GM12878 (cell line): Measurements from ENCODE around the gene HNRNPU. TPM values are rescaled to one million over a fixed set of nuclear protein-coding genes. Genes with fewer than 3 reads are reported as not detected.

Experiments used
- ATAC-seq: fragments of 200-7000 bp; cut with Tn5 transposase; 3 replicates; pipeline ENCODE4 v1.9.1; 2020; ENCODE audit warnings: mild to moderate bottlenecking, moderate library complexity
- BruUV-seq: library from RNA; stranded (reverse); fragments of 400-500 nt; replicated peaks from 2 replicates; lab custom pipeline; 2021; lab: Mats Ljungman, UMichigan
- CTCF ChIA-PET: fragments of 300-600 bp; sonication (Branson Sonifier 250); formaldehyde crosslinking; extraction: SDS; loops from one replicate; lab custom pipeline; 2021; ENCODE audit warnings: inconsistent platforms; lab: Yijun Ruan, JAX
- POLR2A ChIA-PET: fragments of 350-600 bp; formaldehyde crosslinking; extraction: SDS; loops from one replicate; lab custom pipeline; 2021; ENCODE audit warnings: inconsistent platforms; lab: Charles Lee
- RAD21 ChIA-PET: fragments of 300-600 bp; sonication (Branson Sonifier 250); formaldehyde crosslinking; loops from one replicate; lab custom pipeline; 2023; ENCODE audit warnings: antibody characterized with exemption; ENCODE audit not compliant: unreplicated experiment; lab: Charles Lee
- SMC1A ChIA-PET: fragments of 300-600 bp; sonication (Branson Sonifier 250); formaldehyde crosslinking; loops from one replicate; lab custom pipeline; 2023; ENCODE audit not compliant: unreplicated experiment, uncharacterized antibody; lab: Charles Lee
- DNase-seq: peaks from one replicate; pipeline ENCODE4 v3.0.0-alpha.2; 2011; ENCODE audit warnings: low read depth, low spot score
- FAIRE-seq: peaks from 3 replicates; lab custom pipeline; 2011; peaks lifted over from hg19 to GRCh38; lab: Jason Lieb, UNC
- H2AFZ ChIP-seq: 2 replicates; pipeline ENCODE4 v1.6.0; 2011; ENCODE audit warnings: low read depth, low read length, control low read depth; ENCODE audit not compliant: control insufficient read depth
- H3K27ac ChIP-seq: 2 replicates; pipeline ENCODE4 v1.5.1; 2011; ENCODE audit warnings: control low read depth; ENCODE audit not compliant: control insufficient read depth, insufficient read depth
- H3K27me3 ChIP-seq, 2 experiments: replicated peaks in 1 of 2; 2 replicates each; pipeline versions ENCODE4 v1.6.0 to v1.6.1; 2011; ENCODE audit warnings: low read length in 1 of 2; ENCODE audit not compliant: control insufficient read depth in 2 of 2, insufficient read depth in 2 of 2
- H3K36me3 ChIP-seq, 2 experiments: 2 replicates each; pipeline ENCODE4 v1.5.1; 2011; ENCODE audit warnings: low read length in 1 of 2; ENCODE audit not compliant: control insufficient read depth in 2 of 2, insufficient read depth in 2 of 2
- H3K4me1 ChIP-seq: 2 replicates; pipeline ENCODE4 v1.6.1; 2011; ENCODE audit warnings: mild to moderate bottlenecking, low read length, moderate library complexity, mixed read lengths; ENCODE audit not compliant: control insufficient read depth, insufficient read depth
- H3K4me2 ChIP-seq: 2 replicates; pipeline ENCODE4 v1.6.0; 2011; ENCODE audit warnings: control low read depth; ENCODE audit not compliant: control insufficient read depth, insufficient read depth
- H3K4me3 ChIP-seq: fragments of 200-600 bp; sonication (generic); 2 replicates; pipeline ENCODE4 v1.5.1; 2016
- H3K79me2 ChIP-seq: 2 replicates; pipeline ENCODE4 v1.6.0; 2011; ENCODE audit warnings: low read length; ENCODE audit not compliant: control insufficient read depth, insufficient read depth
- H3K9ac ChIP-seq: 2 replicates; pipeline ENCODE4 v1.8.0; 2011; ENCODE audit warnings: low read length, control low read depth, mixed read lengths; ENCODE audit not compliant: control insufficient read depth, insufficient read depth
- H3K9me3 ChIP-seq: replicated peaks from 3 replicates; pipeline ENCODE4 v1.5.1; 2011; ENCODE audit warnings: mild to moderate bottlenecking, low read length; ENCODE audit not compliant: control insufficient read depth, insufficient read depth
- H4K20me1 ChIP-seq: 2 replicates; pipeline ENCODE4 v1.6.0; 2011; ENCODE audit not compliant: control insufficient read depth, insufficient read depth
- CBFB ChIP-seq: IDR thresholded peaks from 2 replicates; pipeline ENCODE4 v1.6.1; 2016; ENCODE audit warnings: antibody characterized with exemption, low read depth
- MTA3 ChIP-seq: IDR thresholded peaks from 2 replicates; pipeline ENCODE4 v1.6.1; 2012; ENCODE audit warnings: low read length, inconsistent platforms, borderline replicate concordance
- MYC ChIP-seq: IDR thresholded peaks from 2 replicates; pipeline ENCODE4 v1.6.1; 2011; ENCODE audit warnings: mild to moderate bottlenecking, low read length, moderate library complexity, inconsistent platforms; ENCODE audit not compliant: insufficient read depth, insufficient replicate concordance, insufficient read length, severe bottlenecking
- NFIC ChIP-seq: IDR thresholded peaks from 2 replicates; pipeline ENCODE4 v1.6.1; 2012; ENCODE audit warnings: low read depth, mild to moderate bottlenecking, inconsistent platforms, low read length, moderate library complexity
- RBBP5 ChIP-seq: fragments of 200-600 bp; sonication (generic); conservative IDR thresholded peaks from 2 replicates; pipeline ENCODE4 v1.6.1; 2016
- RFX5 ChIP-seq: IDR thresholded peaks from 2 replicates; pipeline ENCODE4 v1.6.1; 2011; ENCODE audit warnings: low read depth, low read length, improper control_type of control experiment
- SREBF1 ChIP-seq: IDR thresholded peaks from 2 replicates; pipeline ENCODE4 v1.6.1; 2012; ENCODE audit warnings: mild to moderate bottlenecking, low read length
- TAF1 ChIP-seq: IDR thresholded peaks from 2 replicates; pipeline ENCODE4 v1.6.1; 2011; ENCODE audit warnings: mild to moderate bottlenecking, low read depth, low read length, borderline replicate concordance
- TBL1XR1 ChIP-seq: IDR thresholded peaks from 2 replicates; pipeline ENCODE4 v1.6.1; 2012; ENCODE audit warnings: low read depth, low read length, improper control_type of control experiment
- ZBED1 ChIP-seq: IDR thresholded peaks from 2 replicates; pipeline ENCODE4 v1.6.1; 2016; ENCODE audit warnings: borderline replicate concordance
- ZNF274 ChIP-seq: IDR thresholded peaks from one replicate; pipeline ENCODE4 v1.8.0; 2011; ENCODE audit not compliant: insufficient read length, insufficient read depth
- ZNF384 ChIP-seq: IDR thresholded peaks from 2 replicates; pipeline ENCODE4 v1.6.1; 2012; ENCODE audit warnings: low read depth, mild to moderate bottlenecking, low read length, improper control_type of control experiment, borderline replicate concordance
- WGBS: methylation state at CpG from one replicate; pipeline ENCODE4 v1.1.6; 2016; ENCODE audit warnings: low lambda C conversion rate; ENCODE audit not compliant: insufficient replicate concordance, insufficient coverage; ENCODE audit errors: missing lambda C conversion rate; 5-methylcytosine and 5-hydroxymethylcytosine counted together
- in situ Hi-C: fragments of 300-500 bp; cut with MboI; formaldehyde crosslinking; loops from 9 replicates; pipeline ENCODE4 v1.14.3; 2018; ENCODE audit warnings: mixed read lengths
- intact Hi-C: fragments of 100-400 bp; cut with micrococcal nuclease; formaldehyde crosslinking; loops from one replicate; pipeline ENCODE4 v1.14.2; 2022; ENCODE audit not compliant: unreplicated experiment
- polyA plus RNA-seq, 11 experiments: library from polyadenylated mRNA; depleted of rRNA in 4 of 11; unstranded in 6 of 11; stranded (reverse) in 5 of 11; fragments of >200 nt; fragmentation: Nextera tagmentation in 4 of 11; fragmentation: Illumina TruSeq in 1 of 11; extraction: Ambion mirVana in 4 of 11; extraction: Trizol in 1 of 11; gene quantifications; 1 replicate in 1 of 11; 2 replicates in 10 of 11; pipeline versions ENCODE4 v1.2.1 to v1.2.3, GENCODE V29; 2011 to 2016; ENCODE audit warnings: inconsistent platforms in 2 of 11, missing spikeins in 2 of 11, low read depth in 1 of 11
- total RNA-seq, 4 experiments: library from RNA; depleted of rRNA in 3 of 4; stranded (reverse); fragments of >200 nt in 3 of 4; fragmentation: Illumina TruSeq in 1 of 4; extraction: Trizol in 1 of 4; gene quantifications; 2 replicates each; pipeline versions ENCODE4 v1.2.1 to v1.2.3, GENCODE V29; 2013 to 2021
- TF ChIP-seq, protein P1 (sequence below): fragments of 450-650 bp; IDR thresholded peaks from 2 replicates; pipeline ENCODE4 v1.6.1; 2016; ENCODE audit warnings: mild to moderate bottlenecking
- TF ChIP-seq, protein P2 (sequence below): IDR thresholded peaks from 2 replicates; pipeline ENCODE4 v1.6.1; 2011; ENCODE audit warnings: mild to moderate bottlenecking, low read depth, low read length, moderate library complexity; ENCODE audit not compliant: insufficient replicate concordance
- TF ChIP-seq, protein P3 (sequence below): fragments of 450-650 bp; IDR thresholded peaks from 2 replicates; pipeline ENCODE4 v1.6.1; 2018; ENCODE audit warnings: mild to moderate bottlenecking, low read depth, moderate library complexity; ENCODE audit not compliant: partially characterized antibody
- TF ChIP-seq, protein P4 (sequence below): fragments of 450-650 bp; IDR thresholded peaks from 2 replicates; pipeline ENCODE4 v1.6.1; 2017; ENCODE audit warnings: mild to moderate bottlenecking, low read depth, inconsistent platforms; ENCODE audit not compliant: poor library complexity, severe bottlenecking

Gene HNRNPU
- total and polyA plus RNA-seq, 10 of the 15 experiments (the other 5 are each of a cell fraction or from before 2014, with no cell fraction given): 163 to 569 (median 420) TPM

DNA sequence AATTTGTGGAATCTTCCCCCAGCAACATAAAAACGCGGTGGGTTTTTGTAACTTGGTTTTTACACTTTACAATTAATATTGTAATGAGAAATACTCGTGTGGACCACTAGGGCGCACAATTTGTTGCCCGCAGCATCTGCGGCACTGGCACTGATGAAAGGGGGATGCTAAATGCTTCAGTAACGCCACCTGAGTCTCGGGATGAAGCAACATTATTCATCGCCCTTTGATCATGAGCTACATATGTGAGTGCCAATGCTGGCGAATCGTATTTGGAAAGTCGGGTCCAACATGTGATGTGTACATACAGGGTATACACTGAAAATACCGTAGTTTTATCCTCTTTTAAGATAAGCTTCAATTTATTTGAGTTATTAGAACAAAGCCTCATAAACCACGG, 63.1 kb downstream of the HNRNPU start (continued):
- TF ChIP-seq, protein P1, sequence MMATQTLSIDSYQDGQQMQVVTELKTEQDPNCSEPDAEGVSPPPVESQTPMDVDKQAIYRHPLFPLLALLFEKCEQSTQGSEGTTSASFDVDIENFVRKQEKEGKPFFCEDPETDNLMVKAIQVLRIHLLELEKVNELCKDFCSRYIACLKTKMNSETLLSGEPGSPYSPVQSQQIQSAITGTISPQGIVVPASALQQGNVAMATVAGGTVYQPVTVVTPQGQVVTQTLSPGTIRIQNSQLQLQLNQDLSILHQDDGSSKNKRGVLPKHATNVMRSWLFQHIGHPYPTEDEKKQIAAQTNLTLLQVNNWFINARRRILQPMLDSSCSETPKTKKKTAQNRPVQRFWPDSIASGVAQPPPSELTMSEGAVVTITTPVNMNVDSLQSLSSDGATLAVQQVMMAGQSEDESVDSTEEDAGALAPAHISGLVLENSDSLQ: no peak
- TF ChIP-seq SREBF1 (no peak), ZBED1 (no peak), RFX5 (no peak), MYC (no peak)
- TF ChIP-seq, protein P2, sequence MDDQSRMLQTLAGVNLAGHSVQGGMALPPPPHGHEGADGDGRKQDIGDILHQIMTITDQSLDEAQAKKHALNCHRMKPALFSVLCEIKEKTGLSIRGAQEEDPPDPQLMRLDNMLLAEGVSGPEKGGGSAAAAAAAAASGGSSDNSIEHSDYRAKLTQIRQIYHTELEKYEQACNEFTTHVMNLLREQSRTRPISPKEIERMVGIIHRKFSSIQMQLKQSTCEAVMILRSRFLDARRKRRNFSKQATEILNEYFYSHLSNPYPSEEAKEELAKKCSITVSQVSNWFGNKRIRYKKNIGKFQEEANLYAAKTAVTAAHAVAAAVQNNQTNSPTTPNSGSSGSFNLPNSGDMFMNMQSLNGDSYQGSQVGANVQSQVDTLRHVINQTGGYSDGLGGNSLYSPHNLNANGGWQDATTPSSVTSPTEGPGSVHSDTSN: no peak

DNA sequence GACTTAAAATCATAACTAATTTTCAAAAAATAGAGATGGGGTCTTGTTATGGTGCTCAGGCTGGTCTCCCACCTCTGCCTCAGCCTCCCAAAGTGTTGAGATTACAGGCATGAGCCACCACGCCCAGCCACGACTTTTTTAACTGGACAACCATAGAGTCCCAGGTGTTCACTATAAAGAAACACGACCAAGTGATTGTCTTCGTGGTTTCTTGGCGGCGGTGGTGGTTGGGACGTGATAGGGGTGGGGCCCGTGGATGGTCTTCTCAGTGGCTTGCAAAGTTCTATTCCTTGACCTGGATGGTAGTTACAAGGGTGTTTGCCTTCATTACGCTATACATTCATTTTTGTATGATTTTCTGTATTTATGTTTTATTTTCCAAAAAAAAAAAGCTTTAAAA, 63.5 kb downstream of the HNRNPU start:
- no peak overlapping the region for H2AFZ ChIP-seq
- H3K79me2 ChIP-seq: no peaks in the 10 kb centered on the region
- H3K27ac ChIP-seq: no peak overlapping the region
- intact Hi-C loops: loop anchor here (1.0 kb wide), 2 partner anchors 34 to 241 kb away; partner anchors contain the start of gene COX20
- ChIA-PET RAD21 (interaction anchor here (0.9 to 4.7 kb wide), 11 partner anchors 13 to 242 kb away, joined by 3 to 109 read pairs (median 6); no protein-coding TSS in a partner anchor), SMC1A (interaction anchor here (0.7 to 4.9 kb wide), 21 partner anchors 13 to 251 kb away, joined by 3 to 91 read pairs (median 6); partner anchors contain the start of gene COX20), CTCF (interaction anchor here (0.6 to 10.3 kb wide), 36 partner anchors 11 to 477 kb away, joined by 3 to 239 read pairs (median 7); partner anchors contain the start of genes COX20 and HNRNPU), POLR2A (interaction anchor here (0.9 kb wide), 1 partner anchor 36 kb away, joined by 4 read pairs; no protein-coding TSS in a partner anchor)
- in situ Hi-C loops: loop anchor here (5.0 kb wide), 1 partner anchor 241 kb away; no protein-coding TSS in a partner anchor
- no peaks in the 10 kb centered on the region; a peak in 1 of 4 replicates for H3K27me3 ChIP-seq
- H3K9ac ChIP-seq: no peak overlapping the region
- no peak for DNase-seq
- FAIRE-seq: no peak
- WGBS: 55% methylated on average over 9 of the region's 9 CpGs
- H4K20me1 ChIP-seq: no peaks in the 10 kb centered on the region
- H3K4me1 ChIP-seq: no peaks in the 10 kb centered on the region
- BruUV-seq: no TSS peak
- H3K4me2 ChIP-seq: no peak overlapping the region
- no peaks in the 10 kb centered on the region for H3K36me3 ChIP-seq
- no peak overlapping the region for H3K4me3 ChIP-seq
- H3K9me3 ChIP-seq: no peaks in the 10 kb centered on the region
- no peak for ATAC-seq
- TF ChIP-seq ZNF384 (no peak), NFIC (no peak), MTA3 (no peak), RBBP5 (no peak), TAF1 (no peak), TBL1XR1 (no peak), CBFB (no peak), ZNF274 (no peak)
- TF ChIP-seq, protein P3, sequence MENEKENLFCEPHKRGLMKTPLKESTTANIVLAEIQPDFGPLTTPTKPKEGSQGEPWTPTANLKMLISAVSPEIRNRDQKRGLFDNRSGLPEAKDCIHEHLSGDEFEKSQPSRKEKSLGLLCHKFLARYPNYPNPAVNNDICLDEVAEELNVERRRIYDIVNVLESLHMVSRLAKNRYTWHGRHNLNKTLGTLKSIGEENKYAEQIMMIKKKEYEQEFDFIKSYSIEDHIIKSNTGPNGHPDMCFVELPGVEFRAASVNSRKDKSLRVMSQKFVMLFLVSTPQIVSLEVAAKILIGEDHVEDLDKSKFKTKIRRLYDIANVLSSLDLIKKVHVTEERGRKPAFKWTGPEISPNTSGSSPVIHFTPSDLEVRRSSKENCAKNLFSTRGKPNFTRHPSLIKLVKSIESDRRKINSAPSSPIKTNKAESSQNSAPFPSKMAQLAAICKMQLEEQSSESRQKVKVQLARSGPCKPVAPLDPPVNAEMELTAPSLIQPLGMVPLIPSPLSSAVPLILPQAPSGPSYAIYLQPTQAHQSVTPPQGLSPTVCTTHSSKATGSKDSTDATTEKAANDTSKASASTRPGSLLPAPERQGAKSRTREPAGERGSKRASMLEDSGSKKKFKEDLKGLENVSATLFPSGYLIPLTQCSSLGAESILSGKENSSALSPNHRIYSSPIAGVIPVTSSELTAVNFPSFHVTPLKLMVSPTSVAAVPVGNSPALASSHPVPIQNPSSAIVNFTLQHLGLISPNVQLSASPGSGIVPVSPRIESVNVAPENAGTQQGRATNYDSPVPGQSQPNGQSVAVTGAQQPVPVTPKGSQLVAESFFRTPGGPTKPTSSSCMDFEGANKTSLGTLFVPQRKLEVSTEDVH: no peak
- TF ChIP-seq, protein P4, sequence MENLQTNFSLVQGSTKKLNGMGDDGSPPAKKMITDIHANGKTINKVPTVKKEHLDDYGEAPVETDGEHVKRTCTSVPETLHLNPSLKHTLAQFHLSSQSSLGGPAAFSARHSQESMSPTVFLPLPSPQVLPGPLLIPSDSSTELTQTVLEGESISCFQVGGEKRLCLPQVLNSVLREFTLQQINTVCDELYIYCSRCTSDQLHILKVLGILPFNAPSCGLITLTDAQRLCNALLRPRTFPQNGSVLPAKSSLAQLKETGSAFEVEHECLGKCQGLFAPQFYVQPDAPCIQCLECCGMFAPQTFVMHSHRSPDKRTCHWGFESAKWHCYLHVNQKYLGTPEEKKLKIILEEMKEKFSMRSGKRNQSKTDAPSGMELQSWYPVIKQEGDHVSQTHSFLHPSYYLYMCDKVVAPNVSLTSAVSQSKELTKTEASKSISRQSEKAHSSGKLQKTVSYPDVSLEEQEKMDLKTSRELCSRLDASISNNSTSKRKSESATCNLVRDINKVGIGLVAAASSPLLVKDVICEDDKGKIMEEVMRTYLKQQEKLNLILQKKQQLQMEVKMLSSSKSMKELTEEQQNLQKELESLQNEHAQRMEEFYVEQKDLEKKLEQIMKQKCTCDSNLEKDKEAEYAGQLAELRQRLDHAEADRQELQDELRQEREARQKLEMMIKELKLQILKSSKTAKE: no peak
